ENCODE measurements around the gene MYOZ2. TPM values are rescaled to one million over a fixed set of nuclear protein-coding genes. Genes with fewer than 3 reads are reported as not detected.

The MYOZ2 gene
- total and polyA plus RNA-seq, 2 of the 4 experiments (the other 2 are of a cell fraction) = 0.17 to 0.18 TPM

- Histone ChIP-seq H3K9me1 (ENCODE audit: insufficient read depth, low read length) (no peaks in the 10 kb centered on the region), H3K36me3 (ENCODE audit: control insufficient read depth, insufficient read depth, low read length) (no peaks in the 10 kb centered on the region), H2BK20ac (ENCODE audit: low read depth, low read length) (no peak overlapping the region), H2AK5ac (ENCODE audit: low read depth, low read length) (no peak overlapping the region), H3K14ac (replicated peaks; ENCODE audit: low read depth, low read length) (no peak overlapping the region), H3K4me3 (ENCODE audit: insufficient read depth, low read depth, low read length) (no peak overlapping the region), H3K18ac (ENCODE audit: low read depth, low read length) (no peak overlapping the region), H3K79me1 (ENCODE audit: low read depth in 1 of 2, low read length in 2 of 2) (no peaks in the 10 kb centered on the region), H4K8ac (ENCODE audit: low read depth in 2 of 2, low read length in 2 of 2) (no peak overlapping the region), H2BK5ac (ENCODE audit: low read depth, low read length, poor library complexity, severe bottlenecking) (no peak overlapping the region), H2AK9ac (replicated peaks; ENCODE audit: low read depth, low read length, poor library complexity) (no peak overlapping the region), H2BK120ac (ENCODE audit: low read depth, low read length) (no peak overlapping the region), H3K27ac (ENCODE audit: insufficient read depth, low read length) (no peak overlapping the region), H3K4ac (ENCODE audit: low read depth, low read length) (no peak overlapping the region), H3K9ac (ENCODE audit: low read depth, low read length) (no peak overlapping the region), H3K23ac (ENCODE audit: low read depth, low read length) (no peak overlapping the region), H4K91ac (ENCODE audit: insufficient read depth, low read depth, low read length) (no peak overlapping the region), H3K4me1 (ENCODE audit: control insufficient read depth, insufficient read depth, low read length) (no peaks in the 10 kb centered on the region), H3K56ac (ENCODE audit: extremely low read depth, insufficient read depth, low read length) (no peak overlapping the region), H2AFZ (replicated peaks; ENCODE audit: low read length, poor library complexity) (no peak overlapping the region), H4K20me1 (ENCODE audit: insufficient read depth, low read length) (no peaks in the 10 kb centered on the region), H3K9me3 (ENCODE audit: control insufficient read depth, insufficient read depth, low read length) (no peaks in the 10 kb centered on the region), H2BK15ac (ENCODE audit: low read depth, low read length) (no peak overlapping the region), H3K4me2 (ENCODE audit: low read depth, low read length) (no peak overlapping the region), H4K5ac (ENCODE audit: low read depth, low read length) (no peak overlapping the region), H3K27me3 (ENCODE audit: control insufficient read depth, insufficient read depth, low read length) (no peaks in the 10 kb centered on the region)
- in situ Hi-C loops (cut with MboI; ENCODE audit: low sequenced_read_pairs) (no loop called here), dilution Hi-C loops (cut with HindIII; ENCODE audit: low sequenced_read_pairs, unreplicated experiment) (no loop called here), intact Hi-C loops (cut with micrococcal nuclease) (no loop called here)
- 90% methylated on average over 3 of the region's 11 CpGs; no CpG with 5 or more reads in 1 of the 2 experiments for WGBS, 2 experiments (ENCODE audit: extremely low coverage in 2 of 2, insufficient read length in 1 of 2)
- CTCF ChIA-PET = no interaction called here
- DNase-seq (no peak), ATAC-seq (ENCODE audit: low read depth) (no peak)
- POLR2A ChIA-PET (ENCODE audit: unreplicated experiment) = no interaction called here
- no TSS peak for BruUV-seq (replicated peaks)
- TF ChIP-seq MXI1 (IDR thresholded peaks at IDR 0.05; ENCODE audit: borderline replicate concordance, low read depth, low read length) = no peak
- TF ChIP-seq BHLHE40 (IDR thresholded peaks at IDR 0.05; ENCODE audit: low read depth, low read length) = no peak
- no peak for TF ChIP-seq MAZ (IDR thresholded peaks at IDR 0.05; ENCODE audit: borderline replicate concordance, low read depth, low read length)
- TF ChIP-seq POLR2A (IDR thresholded peaks at IDR 0.05; ENCODE audit: low read depth, low read length) = no peak
- TF ChIP-seq FOS (IDR thresholded peaks at IDR 0.05; ENCODE audit: low read depth, low read length) = no peak
- TF ChIP-seq RFX5 (IDR thresholded peaks at IDR 0.05; ENCODE audit: low read depth, low read length) = no peak
- no peak for TF ChIP-seq MAFK (IDR thresholded peaks at IDR 0.05; ENCODE audit: low read depth, low read length)
- no peak for TF ChIP-seq NFE2L2 (IDR thresholded peaks at IDR 0.05; ENCODE audit: low read depth, low read length)
- no peak for TF ChIP-seq SMC3 (IDR thresholded peaks at IDR 0.05; ENCODE audit: low read depth, low read length)
- no peak for TF ChIP-seq CHD1 (IDR thresholded peaks at IDR 0.05; ENCODE audit: low read depth, low read length)
- TF ChIP-seq RAD21 (IDR thresholded peaks at IDR 0.05; ENCODE audit: low read length) = no peak
- no peak for TF ChIP-seq USF2 (IDR thresholded peaks at IDR 0.05; ENCODE audit: low read depth, low read length)
- TF ChIP-seq CEBPB (IDR thresholded peaks at IDR 0.05; ENCODE audit: low read depth, low read length) = no peak
- TF ChIP-seq RCOR1 (IDR thresholded peaks at IDR 0.05; ENCODE audit: insufficient replicate concordance, low read length) = no peak
- TF ChIP-seq ELK1 (IDR thresholded peaks at IDR 0.05; ENCODE audit: borderline replicate concordance, low read depth, low read length) = no peak
- TF ChIP-seq CTCF (conservative IDR thresholded peaks at IDR 0.05; ENCODE audit: low read depth, low read length) = no peak
Observed at GRCh38 chr4:119197772-119198212, 62.2 kb downstream of the MYOZ2 start.
